NCI-H2171 treated with DMSO at 0.1 percent for 48 hours (cell line): ENCODE results near the gene ABHD6.
"Not testable (repeated sequence)": the region's sequence is repeated elsewhere in the genome, so short reads cannot be mapped to it uniquely, and the experiment has no call there.

Experiments
- DNase-seq: peaks from one replicate; lab custom pipeline; 2025; lab: John Stamatoyannopoulos, UW

ABHD6 gene

DNA sequence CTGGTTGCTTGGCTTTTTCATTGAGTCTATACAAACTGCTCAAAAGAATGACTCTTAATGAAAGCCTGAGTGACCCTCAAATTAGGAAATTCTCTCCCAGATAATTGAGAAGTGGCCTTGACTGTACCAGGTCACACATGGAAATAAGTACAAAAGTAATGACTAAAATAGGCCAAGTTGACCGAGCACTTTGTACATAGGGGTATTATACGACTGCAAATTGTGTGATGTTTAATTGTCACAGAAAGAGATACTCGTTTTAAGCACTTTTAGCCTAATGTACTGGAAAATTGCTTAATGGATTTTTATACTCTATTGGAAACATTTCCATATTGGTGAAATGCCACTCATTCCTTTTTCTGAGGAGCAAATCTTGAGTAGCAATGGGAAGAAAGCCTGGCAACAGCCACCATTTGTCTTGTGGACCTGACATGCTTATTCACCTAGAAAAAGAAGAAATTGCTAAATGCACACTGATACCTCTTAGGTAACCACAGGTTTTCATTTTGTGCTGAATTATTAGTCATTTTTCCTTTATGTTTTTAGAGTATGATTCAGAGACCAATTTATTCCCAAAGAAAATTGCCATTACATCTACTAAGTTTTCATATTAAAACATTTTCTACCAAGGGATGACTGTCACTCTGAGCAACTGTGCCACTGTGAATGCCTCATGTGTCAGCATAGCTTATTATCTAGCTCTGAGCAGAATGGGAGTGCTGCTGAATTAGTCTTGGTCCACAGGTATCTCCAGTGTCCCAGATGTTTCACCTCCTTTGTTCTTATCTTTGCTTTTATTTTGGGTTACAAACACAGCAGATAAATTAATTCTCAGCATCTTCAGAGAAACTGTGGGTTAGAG lies 86.2 kb downstream of the ABHD6 start:
- DNase-seq, result no peak

DNA sequence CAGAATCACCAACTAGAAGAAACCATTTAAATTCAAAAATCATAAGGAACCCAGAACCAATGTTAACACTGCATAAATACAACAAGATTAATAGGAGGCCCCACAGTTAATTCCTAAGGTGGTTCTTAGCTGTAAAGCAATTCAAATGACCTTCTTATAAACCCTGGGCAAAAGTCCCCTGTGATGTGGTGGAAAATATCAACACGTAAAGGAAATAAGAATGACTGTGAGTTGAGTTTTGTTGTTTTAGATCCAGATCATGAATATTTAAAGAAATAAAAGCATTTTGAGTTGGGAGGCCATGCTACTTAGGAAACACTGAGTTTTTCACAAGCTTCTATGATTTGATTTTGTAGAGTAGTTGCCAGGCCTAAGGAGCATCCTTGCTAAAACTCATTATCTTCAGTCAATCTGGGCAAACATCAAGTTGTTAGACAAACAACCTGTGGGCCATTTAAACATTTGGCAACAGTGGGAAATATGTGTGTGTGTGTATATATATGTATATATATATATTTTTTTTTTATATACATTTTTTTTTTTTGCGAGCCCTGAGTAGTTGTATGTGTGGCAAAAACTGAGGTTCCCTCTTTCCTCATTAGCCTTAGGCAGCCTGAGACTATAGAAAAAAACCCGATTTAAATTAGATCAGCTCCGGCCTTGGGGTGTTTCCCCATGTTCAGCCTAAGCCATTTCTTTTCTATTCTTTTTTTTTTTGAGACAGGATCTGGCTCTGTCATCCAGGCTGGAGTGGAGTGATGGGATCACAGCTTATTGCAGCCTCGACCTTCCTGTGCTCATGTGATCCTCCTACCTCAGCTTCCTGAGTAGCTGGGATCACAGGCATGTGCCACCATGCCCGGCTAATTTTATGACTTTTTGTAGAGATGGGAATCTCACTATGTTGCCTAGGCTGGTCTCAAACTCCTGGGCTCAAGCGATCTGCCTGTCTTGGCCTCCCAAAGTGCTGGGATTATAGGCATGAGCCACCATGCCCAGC lies 87.1 kb downstream of the ABHD6 start:
- DNase-seq, result no peak

- DNase-seq, result no peak
These were observed 88.0 kb downstream of the ABHD6 start for GRCh38 chr3:58325525-58325992.

- no peak for DNase-seq
These were observed 88.8 kb downstream of the ABHD6 start for GRCh38 chr3:58326267-58326900.

DNA sequence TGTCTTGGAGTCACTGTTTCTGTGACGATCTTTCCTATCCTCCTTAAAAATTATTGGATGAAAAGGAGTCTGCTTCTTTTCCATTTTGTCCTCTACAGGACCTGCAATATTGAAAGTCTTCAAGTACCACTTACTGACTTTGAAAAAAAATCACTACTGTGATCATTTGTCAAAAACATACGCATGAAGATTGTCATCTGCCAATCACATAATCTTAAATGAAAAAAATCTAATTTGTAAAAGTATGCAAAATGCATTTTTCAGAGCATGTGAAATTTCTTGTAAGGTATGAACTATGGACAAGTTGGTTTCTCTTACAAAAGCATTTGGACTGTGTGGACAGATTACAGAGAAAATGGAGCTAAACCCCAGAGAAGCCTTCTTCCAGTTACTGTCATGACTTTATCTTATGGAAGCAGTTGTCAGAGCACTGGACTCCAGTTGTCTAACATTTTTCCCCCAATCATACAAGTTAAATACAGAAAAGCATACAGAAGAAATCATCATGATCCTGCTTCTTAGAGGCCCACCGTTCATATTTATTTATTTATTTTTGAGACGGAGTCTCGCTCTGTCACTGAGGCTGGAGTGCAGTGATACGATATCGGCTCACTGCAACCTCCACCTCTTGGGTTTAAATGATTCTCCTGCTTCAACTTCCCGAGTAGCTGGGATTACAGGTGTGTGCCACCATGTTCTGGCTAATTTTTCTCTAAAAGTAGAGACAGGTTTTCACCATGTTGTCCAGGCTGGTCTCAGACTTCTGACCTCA lies 91.7 kb downstream of the ABHD6 start:
- no peak for DNase-seq

DNA sequence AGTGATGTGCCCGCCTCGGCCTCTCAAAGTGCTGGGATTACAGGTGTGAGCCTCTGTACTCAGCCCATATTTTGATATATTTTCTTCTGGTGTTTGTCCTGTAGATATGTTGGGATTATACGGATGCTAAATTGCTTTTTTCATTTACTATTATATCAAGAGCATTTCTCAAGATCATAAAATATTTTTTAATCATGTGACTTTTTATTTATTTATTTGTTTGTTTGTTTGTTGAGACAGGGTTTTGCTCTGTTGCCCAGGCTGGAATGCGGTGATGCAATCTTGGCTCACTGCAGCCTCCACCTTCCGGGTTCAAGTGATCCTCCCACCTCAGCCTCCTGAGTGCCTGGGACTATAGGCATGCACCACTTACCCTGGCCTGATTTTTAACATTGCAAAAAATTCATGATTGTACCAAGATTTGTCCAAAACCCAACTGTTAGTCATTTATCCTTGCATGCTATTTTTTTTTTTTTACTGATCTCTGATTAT lies 92.4 kb downstream of the ABHD6 start:
- DNase-seq, result no peak

DNA sequence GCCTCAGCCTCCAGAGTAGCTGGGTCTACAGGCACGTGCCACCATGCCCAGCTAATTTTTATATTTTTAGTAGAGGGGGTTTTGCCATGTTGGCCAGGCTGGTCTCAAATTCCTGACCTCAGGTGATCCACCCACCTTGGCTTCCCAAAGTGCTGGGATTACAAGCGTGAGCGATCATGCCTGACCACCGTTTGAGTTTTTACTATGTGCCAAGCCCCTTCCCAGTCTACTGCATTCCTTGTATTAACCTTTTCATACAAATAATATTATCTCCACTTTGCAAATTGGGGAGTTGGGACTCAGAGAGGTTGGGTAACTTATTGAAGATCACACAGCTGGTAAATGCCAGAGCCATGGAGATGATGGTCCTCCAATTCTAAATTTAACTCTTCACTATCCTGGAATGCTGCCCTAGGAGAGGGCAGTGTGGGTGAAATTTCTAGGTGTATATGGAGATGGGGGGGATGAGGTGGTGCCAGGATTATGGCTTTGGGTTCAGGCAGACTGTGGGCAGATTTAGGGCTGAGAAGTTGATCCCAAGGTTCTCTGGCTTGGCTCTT lies 94.1 kb downstream of the ABHD6 start:
- no peak for DNase-seq

DNA sequence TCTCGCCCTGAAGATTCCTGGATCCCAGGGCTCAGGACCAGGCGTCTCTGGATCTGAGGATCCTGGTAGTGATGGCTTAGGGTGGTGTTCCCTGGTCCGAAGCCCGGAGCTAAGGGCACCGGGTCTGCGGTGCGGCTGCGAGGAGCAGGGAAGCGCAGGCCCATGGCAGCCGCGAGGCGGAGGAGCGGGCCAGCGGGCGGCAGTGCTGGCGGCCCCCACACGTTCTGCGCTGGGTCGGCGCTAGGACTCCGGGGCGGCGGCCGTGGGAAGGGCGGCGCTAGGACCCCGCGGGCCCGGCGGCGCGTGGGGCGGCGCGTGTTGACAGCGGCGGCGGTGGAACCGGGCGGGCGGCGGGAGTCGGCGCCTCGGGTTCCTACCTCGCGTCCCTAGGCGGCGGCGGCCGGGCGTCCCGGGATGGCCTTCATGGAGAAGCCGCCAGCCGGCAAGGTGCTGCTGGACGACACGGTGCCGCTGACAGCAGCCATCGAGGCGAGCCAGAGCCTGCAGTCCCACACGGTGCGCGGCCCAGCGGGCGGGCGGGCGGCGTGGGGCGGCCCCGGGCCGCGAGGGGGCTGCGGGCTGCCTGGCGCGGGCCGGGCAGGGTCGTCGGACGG lies 95.1 kb downstream of the ABHD6 start, which contains the start of gene PXK:
Gene PXK, plus strand, starts transcription at position 318 of the 614 bp plus-strand sequence. Its CDS starts 97 bp downstream, at position 415.
- DNase-seq, result peak; percentile 25

GRCh38 chr3:58333206-58334012 lies 95.8 kb downstream of the ABHD6 start:
- DNase-seq, result peak; percentile 5

- DNase-seq, result no peak
These were observed 96.4 kb downstream of the ABHD6 start for GRCh38 chr3:58334013-58334321.

DNA sequence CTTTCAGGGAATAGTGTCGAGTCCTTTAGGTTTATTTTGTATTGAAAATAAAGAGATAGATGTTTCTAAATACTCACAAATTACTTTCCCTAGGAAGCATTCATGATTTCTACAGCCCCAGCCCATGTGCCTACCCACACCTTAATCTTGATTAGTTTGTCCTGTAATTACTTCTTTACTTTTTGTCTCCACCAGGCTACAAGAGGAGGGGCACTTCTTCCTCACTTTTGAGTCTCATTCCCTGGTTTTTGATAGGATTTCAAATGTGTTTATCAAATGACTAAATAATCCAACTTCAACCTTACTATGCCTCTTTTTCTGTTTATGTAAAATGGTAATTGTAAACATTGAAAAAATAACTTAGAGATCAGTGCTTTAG lies 96.9 kb downstream of the ABHD6 start:
- DNase-seq, result no peak

DNA sequence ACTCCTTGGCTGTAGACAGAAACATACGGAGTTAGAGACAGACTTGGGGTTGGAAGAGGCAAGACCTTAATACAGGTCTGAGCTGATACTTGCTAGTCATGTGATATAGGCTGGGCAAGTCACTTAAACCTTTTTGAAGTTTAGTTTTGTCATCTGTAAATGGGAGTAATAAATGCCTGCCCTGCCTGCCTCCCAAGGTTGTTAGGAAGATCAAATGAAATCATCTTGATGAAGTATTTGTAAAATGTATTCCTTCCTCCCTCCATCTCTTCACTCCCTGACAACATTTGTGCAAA lies 98.0 kb downstream of the ABHD6 start:
- no peak for DNase-seq

- DNase-seq, result no peak
These were observed 98.7 kb downstream of the ABHD6 start for GRCh38 chr3:58336135-58336882.

DNA sequence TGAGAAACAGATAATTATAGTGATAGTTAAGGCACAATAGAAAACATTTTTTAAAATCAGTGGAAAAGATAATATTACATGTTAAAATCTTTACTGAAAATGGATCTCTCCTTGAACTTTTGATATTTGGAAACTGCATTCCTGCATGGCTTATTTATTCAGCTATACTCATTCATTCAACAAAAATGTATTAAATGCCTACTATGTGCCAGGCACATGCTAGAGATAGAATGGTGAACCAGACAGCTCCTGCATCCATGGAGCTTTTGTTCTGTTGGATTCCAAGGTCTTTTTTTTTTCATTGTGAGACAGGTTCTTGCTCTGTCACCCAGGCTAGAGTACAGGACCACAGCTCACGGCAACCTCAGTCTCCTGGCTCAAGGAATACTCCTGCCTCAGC lies 99.6 kb downstream of the ABHD6 start:
- no peak for DNase-seq

DNA sequence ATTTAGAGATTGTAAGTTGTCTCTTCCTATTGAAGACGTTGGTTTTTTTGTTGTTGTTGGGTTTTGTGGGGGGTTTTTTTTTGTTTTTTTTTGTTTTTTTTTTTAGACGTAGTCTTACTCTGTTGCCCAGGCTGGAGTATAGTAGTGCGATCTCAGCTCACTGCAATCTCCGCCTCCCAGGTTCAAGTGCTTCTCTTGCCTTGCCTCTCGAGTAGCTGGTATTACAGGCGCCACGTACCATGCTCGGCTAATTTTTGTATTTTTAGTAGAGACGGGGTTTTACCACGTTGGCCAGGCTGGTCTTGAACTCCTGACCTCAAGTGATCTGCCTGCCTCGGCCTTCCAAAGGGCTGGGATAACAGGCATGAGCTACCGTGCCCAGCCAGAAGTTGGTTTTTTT lies 101.6 kb downstream of the ABHD6 start:
- not testable (repeated sequence) for DNase-seq

GRCh38 chr3:58340594-58341244 lies 103.1 kb downstream of the ABHD6 start:
- no peak for DNase-seq

DNA sequence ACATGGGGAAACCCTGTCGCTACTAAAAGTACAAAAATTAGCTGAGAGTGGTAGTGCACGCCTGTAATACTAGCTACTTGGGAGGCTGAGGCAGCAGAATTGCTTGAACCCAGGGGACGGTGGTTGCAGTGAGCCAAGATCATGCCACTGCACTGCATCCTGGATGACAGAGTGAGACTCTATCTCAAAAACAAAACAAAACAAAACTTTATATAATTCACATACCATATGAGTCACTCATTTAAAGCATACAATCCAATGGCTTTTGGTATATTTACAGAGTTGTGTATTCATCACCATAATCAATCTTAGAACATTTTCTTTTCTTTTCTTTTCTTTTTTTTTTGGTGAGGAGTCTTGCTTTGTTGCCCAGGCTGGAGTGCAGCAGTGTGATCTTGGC lies 103.8 kb downstream of the ABHD6 start:
- DNase-seq, result no peak

- no peak for DNase-seq
These were observed 105.1 kb downstream of the ABHD6 start for GRCh38 chr3:58342676-58343075.
